CD4-positive, alpha-beta memory T cell (primary cell): ENCODE data around the gene MAP3K3. TPM values are rescaled to one million over a fixed set of nuclear protein-coding genes. Genes with fewer than 3 reads are reported as not detected.

Source experiments
- CTCF ChIA-PET: fragments of 350-600 bp; sonication (Branson Sonifier 250); formaldehyde crosslinking; loops from one replicate; lab custom pipeline; 2021; ENCODE audit warnings: inconsistent platforms; ENCODE audit not compliant: partially characterized antibody; lab: Charles Lee
- POLR2A ChIA-PET: fragments of 350-600 bp; sonication (Branson Sonifier 250); formaldehyde crosslinking; loops from one replicate; lab custom pipeline; 2021; ENCODE audit not compliant: partially characterized antibody; lab: Charles Lee
- DNase-seq, 5 donors: peaks; one replicate each; pipeline versions ENCODE4 v3.0.0 to v3.0.0-alpha.2; 2020 to 2022; ENCODE audit warnings: mixed read lengths in 1 of 5
- H3K27ac ChIP-seq: one replicate; pipeline ENCODE4 v1.7.0; 2013; ENCODE audit warnings: low read depth, low read length
- H3K27me3 ChIP-seq: 2 replicates; pipeline ENCODE4 v1.7.0; 2013; ENCODE audit warnings: mild to moderate bottlenecking, low read length, moderate library complexity; ENCODE audit not compliant: insufficient read depth
- H3K36me3 ChIP-seq: 2 replicates; pipeline ENCODE4 v1.7.0; 2013; ENCODE audit warnings: mild to moderate bottlenecking, low read length, moderate library complexity; ENCODE audit not compliant: insufficient read depth
- H3K4me1 ChIP-seq: 2 replicates; pipeline ENCODE4 v1.7.0; 2013; ENCODE audit warnings: mild to moderate bottlenecking, low read length, moderate library complexity; ENCODE audit not compliant: insufficient read depth
- H3K4me3 ChIP-seq, 2 donors: one replicate each; pipeline ENCODE4 v1.7.0; 2013; ENCODE audit warnings: low read length in 2 of 2, mild to moderate bottlenecking in 1 of 2
- H3K9me3 ChIP-seq, 2 donors: one replicate each; pipeline ENCODE4 v1.7.0; 2013; ENCODE audit warnings: low read length in 2 of 2, control low read depth in 1 of 2; ENCODE audit not compliant: control insufficient read depth in 1 of 2
- H3K27ac Mint-ChIP-seq, 7 donors: one replicate each; pipeline ENCODE4 v1.8.0; 2020 to 2021; ENCODE audit warnings: mixed read lengths in 7 of 7, mild to moderate bottlenecking in 6 of 7, inconsistent platforms in 3 of 7, moderate library complexity in 3 of 7
- H3K27me3 Mint-ChIP-seq, 2 donors: one replicate each; pipeline ENCODE4 v1.8.0; 2020 to 2021; ENCODE audit warnings: mixed read lengths in 2 of 2
- H3K36me3 Mint-ChIP-seq, 2 donors: one replicate each; pipeline ENCODE4 v1.8.0; 2020 to 2021; ENCODE audit warnings: mixed read lengths in 2 of 2, inconsistent platforms in 1 of 2, mild to moderate bottlenecking in 1 of 2
- H3K4me1 Mint-ChIP-seq, 4 donors: one replicate each; pipeline ENCODE4 v1.8.0; 2020 to 2021; ENCODE audit warnings: mixed read lengths in 4 of 4, mild to moderate bottlenecking in 1 of 4
- H3K4me3 Mint-ChIP-seq, 8 donors: one replicate each; pipeline ENCODE4 v1.8.0; 2020 to 2021; ENCODE audit warnings: mixed read lengths in 8 of 8, mild to moderate bottlenecking in 7 of 8, moderate library complexity in 6 of 8, inconsistent platforms in 3 of 8
- H3K9me3 Mint-ChIP-seq, 8 donors: one replicate each; pipeline ENCODE4 v1.8.0; 2020 to 2021; ENCODE audit warnings: mixed read lengths in 8 of 8, mild to moderate bottlenecking in 5 of 8, inconsistent platforms in 3 of 8, moderate library complexity in 1 of 8
- intact Hi-C: fragments of 100-400 bp; cut with micrococcal nuclease; formaldehyde crosslinking; loops from one replicate; pipeline ENCODE4 v1.15.1; 2023
- polyA plus RNA-seq, 2 donors: library from polyadenylated mRNA; unstranded; fragments of 300-500 nt; fragmentation: Illumina TruSeq; gene quantifications; one replicate each; pipeline ENCODE4 v1.2.3, GENCODE V29; 2021
- total RNA-seq, 2 experiments: library from RNA; stranded (reverse); gene quantifications; one replicate each; pipeline ENCODE4 v1.2.3, GENCODE V29; 2021

The MAP3K3 gene
- total and polyA plus RNA-seq, 4 experiments from 2014 or later, result 29.5 to 98.8 (median 74.7) TPM

GRCh38 chr17:63698381-63698885 is 76.2 kb downstream of the MAP3K3 start:
- Mint-ChIP-seq H3K4me3 (peak overlapping the region; percentile 94 to 99 (median 98)), H3K36me3 (peaks cover 28 to 67% of the 10 kb centered on the region in 2 donors), H3K27me3 (no peaks in the 10 kb centered on the region), H3K27ac (peak overlapping the region; percentile 96 to 99 (median 98)), H3K4me1 (peaks cover 23 to 73% (median 51%) of the 10 kb centered on the region in 4 donors), H3K9me3 (peaks cover 0 to 6% (median 0%) of the 10 kb centered on the region in 8 donors)
- peak in 3 of 5 donors; percentile 25 to 41 (median 37) for DNase-seq
- H3K27me3 ChIP-seq, result no peaks in the 10 kb centered on the region
- ChIA-PET POLR2A (interaction anchor here (0.6 to 23.0 kb wide), 31 partner anchors 12 to 807 kb away, joined by 3 to 1362 read pairs (median 6); partner anchors contain the start of genes CCDC47, CYB561, DDX42 and FTSJ3), CTCF (interaction anchor here (0.6 to 8.3 kb wide), 18 partner anchors 11 to 273 kb away, joined by 3 to 315 read pairs (median 4); partner anchors contain the start of genes CCDC47, DDX42 and MAP3K3)
- peak overlapping the region; percentile 69 for H3K27ac ChIP-seq
- H3K4me1 ChIP-seq, result peaks cover 70% of the 10 kb centered on the region
- intact Hi-C loops, result loop anchor here (1.0 to 10.0 kb wide), 7 partner anchors 12 to 274 kb away; partner anchors contain the start of genes CCDC47, MAP3K3, SMARCD2 and STRADA
- H3K36me3 ChIP-seq, result peaks cover 18% of the 10 kb centered on the region
- H3K4me3 ChIP-seq, result peak overlapping the region; percentile 90 to 98
- no peaks in the 10 kb centered on the region for H3K9me3 ChIP-seq

- Histone ChIP-seq H3K27ac (peak overlapping the region; percentile 69), H3K36me3 (peaks cover 17% of the 10 kb centered on the region), H3K4me1 (peaks cover 72% of the 10 kb centered on the region), H3K27me3 (no peaks in the 10 kb centered on the region), H3K9me3 (no peaks in the 10 kb centered on the region), H3K4me3 (peak overlapping the region; percentile 47 to 98)
- peaks cover 0 to 6% (median 0%) of the 10 kb centered on the region in 8 donors for H3K9me3 Mint-ChIP-seq
- intact Hi-C loops, result loop anchor here (1.0 to 10.0 kb wide), 8 partner anchors 11 to 274 kb away; partner anchors contain the start of genes CCDC47, FTSJ3, MAP3K3 and PSMC5
- H3K36me3 Mint-ChIP-seq, result peaks cover 32 to 65% of the 10 kb centered on the region in 2 donors
- peak overlapping the region; percentile 88 to 99 (median 93) for H3K27ac Mint-ChIP-seq
- H3K27me3 Mint-ChIP-seq, result no peaks in the 10 kb centered on the region
- H3K4me1 Mint-ChIP-seq, result peaks cover 27 to 75% (median 53%) of the 10 kb centered on the region in 4 donors
- peak; percentile 91 to 95 (median 94) for DNase-seq
- ChIA-PET POLR2A (interaction anchor here (0.6 to 23.0 kb wide), 36 partner anchors 12 to 807 kb away, joined by 3 to 1362 read pairs (median 7); partner anchors contain the start of genes CCDC47, CEP95, CYB561 and DDX42), CTCF (interaction anchor here (0.9 to 8.3 kb wide), 9 partner anchors 11 to 273 kb away, joined by 3 to 315 read pairs (median 6); partner anchors contain the start of genes CCDC47 and DDX42)
- H3K4me3 Mint-ChIP-seq, result peak overlapping the region; percentile 94 to 99 (median 98)
Measured at GRCh38 chr17:63698886-63699637, 76.8 kb downstream of the MAP3K3 start.

GRCh38 chr17:63699638-63700527 is 77.7 kb downstream of the MAP3K3 start, which contains the start of gene LIMD2:
TSS of gene LIMD2 (minus strand) at chr17:63700125. CDS start at chr17:63699298, 827 bp downstream.
- peaks cover 27 to 72% (median 51%) of the 10 kb centered on the region in 4 donors for H3K4me1 Mint-ChIP-seq
- peak within 1 kb of the TSS; percentile 94 to 99 (median 98) for H3K4me3 Mint-ChIP-seq
- Histone ChIP-seq H3K36me3 (peaks cover 17% of the 10 kb centered on the region), H3K9me3 (no peaks in the 10 kb centered on the region), H3K27me3 (no peaks in the 10 kb centered on the region), H3K4me3 (peak within 1 kb of the TSS; percentile 47 to 98), H3K27ac (peak within 1 kb of the TSS; percentile 73), H3K4me1 (peaks cover 72% of the 10 kb centered on the region)
- ChIA-PET CTCF (interaction anchor here (2.1 to 3.4 kb wide), 2 partner anchors 10 to 42 kb away, joined by 16 to 22 read pairs; partner anchors contain the start of gene STRADA), POLR2A (interaction anchor here (0.6 to 23.0 kb wide), 23 partner anchors 4 to 806 kb away, joined by 3 to 1362 read pairs (median 7); partner anchors contain the start of genes CCDC47, CEP95, DDX42 and DDX5)
- H3K27me3 Mint-ChIP-seq, result no peaks in the 10 kb centered on the region
- H3K9me3 Mint-ChIP-seq, result peaks cover 0 to 5% (median 0%) of the 10 kb centered on the region in 8 donors
- peak; percentile 83 to 86 (median 84) for DNase-seq
- peaks cover 32 to 59% of the 10 kb centered on the region in 2 donors for H3K36me3 Mint-ChIP-seq
- H3K27ac Mint-ChIP-seq, result peak within 1 kb of the TSS; percentile 96 to 100 (median 98)
- intact Hi-C loops, result loop anchor here (1.0 to 10.0 kb wide), 7 partner anchors 73 to 805 kb away; partner anchors contain the start of genes CCDC47, CEP95, DCAF7 and DDX5

- H3K27ac ChIP-seq, result peak overlapping the region; percentile 73
- H3K4me1 ChIP-seq, result peaks cover 72% of the 10 kb centered on the region
- POLR2A ChIA-PET, result interaction anchor here (0.6 to 23.0 kb wide), 31 partner anchors 5 to 805 kb away, joined by 3 to 1362 read pairs (median 5); partner anchors contain the start of genes CCDC47, CEP95, DDX42 and DDX5
- DNase-seq, result peak; percentile 58 to 74 (median 63)
- H3K9me3 Mint-ChIP-seq, result peaks cover 0 to 2% (median 0%) of the 10 kb centered on the region in 8 donors
- peaks cover 27 to 72% (median 53%) of the 10 kb centered on the region in 4 donors for H3K4me1 Mint-ChIP-seq
- H3K36me3 ChIP-seq, result peaks cover 17% of the 10 kb centered on the region
- H3K4me3 ChIP-seq, result peak overlapping the region; percentile 18 to 77
- intact Hi-C loops, result loop anchor here (5.0 to 10.0 kb wide), 2 partner anchors 148 to 804 kb away; partner anchors contain the start of genes CEP95, DCAF7 and DDX5
- peaks cover 36 to 57% of the 10 kb centered on the region in 2 donors for H3K36me3 Mint-ChIP-seq
- no peaks in the 10 kb centered on the region for H3K27me3 ChIP-seq
- H3K27me3 Mint-ChIP-seq, result no peaks in the 10 kb centered on the region
- CTCF ChIA-PET, result interaction anchor here (2.1 to 3.4 kb wide), 3 partner anchors 9 to 73 kb away, joined by 11 to 22 read pairs (median 16); partner anchors contain the start of genes CCDC47, DDX42 and STRADA
- H3K4me3 Mint-ChIP-seq, result peak overlapping the region; percentile 92 to 96 (median 94)
- H3K27ac Mint-ChIP-seq, result peak overlapping the region; percentile 96 to 100 (median 98)
- no peaks in the 10 kb centered on the region for H3K9me3 ChIP-seq
Measured at GRCh38 chr17:63700528-63701455, 78.6 kb downstream of the MAP3K3 start.

GRCh38 chr17:63701456-63701820 is 79.2 kb downstream of the MAP3K3 start:
- no peaks in the 10 kb centered on the region for H3K27me3 ChIP-seq
- peaks cover 17% of the 10 kb centered on the region for H3K36me3 ChIP-seq
- peak overlapping the region; percentile 18 to 77 for H3K4me3 ChIP-seq
- Mint-ChIP-seq H3K9me3 (peaks cover 0 to 2% (median 0%) of the 10 kb centered on the region in 8 donors), H3K27ac (peak overlapping the region; percentile 96 to 100 (median 98)), H3K36me3 (peaks cover 32 to 51% of the 10 kb centered on the region in 2 donors), H3K27me3 (no peaks in the 10 kb centered on the region), H3K4me3 (peak overlapping the region; percentile 92 to 96 (median 94)), H3K4me1 (peaks cover 30 to 72% (median 54%) of the 10 kb centered on the region in 4 donors)
- ChIA-PET CTCF (interaction anchor here (1.1 to 3.4 kb wide), 5 partner anchors 8 to 147 kb away, joined by 3 to 22 read pairs (median 11); partner anchors contain the start of genes CCDC47, DDX42 and STRADA), POLR2A (interaction anchor here (0.7 to 23.0 kb wide), 26 partner anchors 6 to 804 kb away, joined by 3 to 1362 read pairs (median 6); partner anchors contain the start of genes CCDC47, CEP95, DDX42 and DDX5)
- H3K9me3 ChIP-seq, result no peaks in the 10 kb centered on the region
- DNase-seq, result no peak
- intact Hi-C loops, result loop anchor here (5.0 to 10.0 kb wide), 2 partner anchors 149 to 803 kb away; partner anchors contain the start of genes CEP95, DCAF7 and DDX5
- peaks cover 72% of the 10 kb centered on the region for H3K4me1 ChIP-seq
- peak overlapping the region; percentile 73 for H3K27ac ChIP-seq
